OCI-LY1 (cell line): ENCODE measurements around the gene ZC3H10.
A peak's percentile ranks its signal among the peaks of the same experiment; 100 is the strongest.
"Not testable (repeated sequence)": the region's sequence is repeated elsewhere in the genome, so short reads cannot be mapped to it uniquely, and the experiment has no call there.

ENCODE experiments used
- H2AFZ ChIP-seq: fragments of 200-600 bp; sonication (generic), shearing (Covaris generic); 2 replicates; pipeline ENCODE4 v1.6.0; 2014; ENCODE audit warnings: antibody characterized with exemption, mild to moderate bottlenecking, low read length
- H3F3A ChIP-seq: fragments of 200-600 bp; sonication (generic), shearing (Covaris generic); 2 replicates; pipeline ENCODE4 v1.6.0; 2014; ENCODE audit warnings: mild to moderate bottlenecking, antibody characterized with exemption, low read length, moderate library complexity; ENCODE audit not compliant: insufficient read depth
- H3K27ac ChIP-seq: fragments of 200-600 bp; sonication (generic); 2 replicates; pipeline ENCODE4 v1.5.1; 2014; ENCODE audit warnings: low read length, mixed run types, mild to moderate bottlenecking, low read depth; ENCODE audit not compliant: poor library complexity, severe bottlenecking
- H3K27me3 ChIP-seq: fragments of 200-600 bp; sonication (generic); 2 replicates; pipeline ENCODE4 v1.6.0; 2014; ENCODE audit warnings: antibody characterized with exemption, mild to moderate bottlenecking, low read length, moderate library complexity; ENCODE audit not compliant: insufficient read depth
- H3K36me3 ChIP-seq: fragments of 200-600 bp; sonication (generic); 2 replicates; pipeline ENCODE4 v1.6.1; 2014; ENCODE audit warnings: mild to moderate bottlenecking, antibody characterized with exemption, low read length, moderate library complexity, mixed read lengths; ENCODE audit not compliant: insufficient read depth
- H3K4me1 ChIP-seq: fragments of 200-600 bp; sonication (generic); 2 replicates; pipeline ENCODE4 v1.5.1; 2014; ENCODE audit warnings: mild to moderate bottlenecking, low read length, moderate library complexity; ENCODE audit not compliant: insufficient read depth, severe bottlenecking
- H3K4me2 ChIP-seq: fragments of 200-600 bp; sonication (generic), shearing (Covaris generic); 2 replicates; pipeline ENCODE4 v1.6.1; 2014; ENCODE audit warnings: low read length
- H3K4me3 ChIP-seq: fragments of 200-600 bp; sonication (generic); 2 replicates; pipeline ENCODE4 v1.5.1; 2014; ENCODE audit warnings: low read length, low read depth, mild to moderate bottlenecking, mixed read lengths; ENCODE audit not compliant: poor library complexity, severe bottlenecking
- H3K79me2 ChIP-seq: fragments of 200-600 bp; shearing (Covaris generic); 2 replicates; pipeline ENCODE4 v1.6.1; 2016; ENCODE audit warnings: mixed run types, low read length, mixed read lengths; ENCODE audit not compliant: insufficient read depth
- H3K9ac ChIP-seq: fragments of 200-600 bp; sonication (generic), shearing (Covaris generic); 2 replicates; pipeline ENCODE4 v1.6.1; 2014; ENCODE audit warnings: mild to moderate bottlenecking, low read length, mixed read lengths
- H3K9me2 ChIP-seq: fragments of 200-600 bp; sonication (generic), shearing (Covaris generic); 2 replicates; pipeline ENCODE4 v1.6.1; 2014; ENCODE audit warnings: low read depth, mild to moderate bottlenecking, low read length, mixed read lengths
- H3K9me3 ChIP-seq: fragments of 200-600 bp; shearing (Covaris generic); 2 replicates; pipeline ENCODE4 v1.6.1; 2014; ENCODE audit warnings: low read length, mixed read lengths
- H4K20me1 ChIP-seq: fragments of 200-600 bp; sonication (generic), shearing (Covaris generic); 2 replicates; pipeline ENCODE4 v1.6.0; 2016; ENCODE audit warnings: mild to moderate bottlenecking, low read length; ENCODE audit not compliant: insufficient read depth
- CTCF ChIP-seq: fragments of 200-600 bp; sonication (generic), shearing (Covaris generic); IDR thresholded peaks from 2 replicates; pipeline ENCODE4 v1.5.1; 2017; ENCODE audit warnings: mild to moderate bottlenecking, antibody characterized with exemption, low read length, moderate library complexity, mixed read lengths
- EZH2 ChIP-seq: fragments of 200-600 bp; sonication (generic), shearing (Covaris generic); IDR thresholded peaks from 2 replicates; pipeline ENCODE4 v1.8.0; 2017; ENCODE audit warnings: borderline replicate concordance, mixed run types, mild to moderate bottlenecking, antibody characterized with exemption, low read length, moderate library complexity, mixed read lengths

ZC3H10 gene

GRCh38 chr12:56154246-56154771, 36.2 kb downstream of the ZC3H10 start:
- no peaks in the 10 kb centered on the region for H3K9me3 ChIP-seq
- H3K9ac ChIP-seq, result peak overlapping the region; percentile 88; the same call in 1 of the 2 replicates
- H3K79me2 ChIP-seq, result peaks cover 11% of the 10 kb centered on the region
- no peaks in the 10 kb centered on the region for H3K27me3 ChIP-seq
- peaks cover 10% of the 10 kb centered on the region; the same call in 1 of the 2 replicates for H3K36me3 ChIP-seq
- H2AFZ ChIP-seq, result no peak overlapping the region
- no peaks in the 10 kb centered on the region for H3K9me2 ChIP-seq
- H3F3A ChIP-seq, result no peaks in the 10 kb centered on the region
- peaks cover 45% of the 10 kb centered on the region for H3K4me1 ChIP-seq
- no peaks in the 10 kb centered on the region for H4K20me1 ChIP-seq
- peak overlapping the region; percentile 91 for H3K27ac ChIP-seq
- peak overlapping the region; percentile 91; the same call in 1 of the 2 replicates for H3K4me2 ChIP-seq
- TF ChIP-seq CTCF (no peak), EZH2 (no peak)
- no peak overlapping the region for H3K4me3 ChIP-seq

GRCh38 chr12:56154818-56155217, 36.8 kb downstream of the ZC3H10 start:
- Histone ChIP-seq H4K20me1 (no peaks in the 10 kb centered on the region), H3K4me1 (peaks cover 50% of the 10 kb centered on the region), H2AFZ (no peak overlapping the region), H3K27ac (peak overlapping the region; percentile 91), H3K4me3 (no peak overlapping the region), H3K27me3 (no peaks in the 10 kb centered on the region), H3K4me2 (no peak overlapping the region), H3K79me2 (peaks cover 13% of the 10 kb centered on the region), H3F3A (no peaks in the 10 kb centered on the region), H3K9me2 (no peaks in the 10 kb centered on the region), H3K9me3 (no peaks in the 10 kb centered on the region), H3K9ac (no peak overlapping the region), H3K36me3 (peaks cover 15% of the 10 kb centered on the region)
- TF ChIP-seq CTCF (no peak), EZH2 (no peak)

GRCh38 chr12:56155256-56155845, 37.3 kb downstream of the ZC3H10 start:
- no peak overlapping the region for H3K9ac ChIP-seq

GRCh38 chr12:56156464-56157200, 38.6 kb downstream of the ZC3H10 start:
- not testable (repeated sequence) for H3K9me2 ChIP-seq, H4K20me1 ChIP-seq, H3K9me3 ChIP-seq, H3K27me3 ChIP-seq, H2AFZ ChIP-seq, H3F3A ChIP-seq
- Histone ChIP-seq H3K27ac (peak overlapping the region; percentile 73), H3K9ac (peak overlapping the region; percentile 70; the same call in 1 of the 2 replicates), H3K79me2 (peaks cover 13% of the 10 kb centered on the region), H3K4me3 (peak overlapping the region; percentile 84), H3K4me2 (peak overlapping the region; percentile 80), H3K4me1 (peaks cover 59% of the 10 kb centered on the region), H3K36me3 (peaks cover 33% of the 10 kb centered on the region)

More at GRCh38 chr12:56155256-56155845, 37.3 kb downstream of the ZC3H10 start:
- Histone ChIP-seq H3K27me3 (no peaks in the 10 kb centered on the region), H3K9me3 (no peaks in the 10 kb centered on the region), H3K4me2 (no peak overlapping the region), H3K79me2 (peaks cover 13% of the 10 kb centered on the region), H4K20me1 (no peaks in the 10 kb centered on the region), H3K9me2 (no peaks in the 10 kb centered on the region), H3K27ac (no peak overlapping the region), H3K4me3 (no peak overlapping the region), H3K36me3 (peaks cover 20% of the 10 kb centered on the region), H2AFZ (no peak overlapping the region), H3K4me1 (peaks cover 56% of the 10 kb centered on the region), H3F3A (no peaks in the 10 kb centered on the region)
- TF ChIP-seq CTCF (no peak), EZH2 (no peak)
